ENCODE results near the gene EGLN3. TPM values are rescaled to one million over a fixed set of nuclear protein-coding genes. Genes with fewer than 3 reads are reported as not detected.

EGLN3 gene
- total and polyA plus RNA-seq, 4 donors = 1.3 to 2.3 (median 1.5) TPM

- Histone ChIP-seq H3K9ac (ENCODE audit: low read depth in 1 of 2, low read length in 2 of 2) (no peak overlapping the region), H3K9me3 (ENCODE audit: control insufficient read depth in 4 of 4, low read length in 3 of 4) (peaks cover 0 to 5% (median 0%) of the 10 kb centered on the region in 4 donors), H3K27ac (ENCODE audit: low read depth in 1 of 2, low read length in 2 of 2) (no peak overlapping the region), H3K36me3 (ENCODE audit: control insufficient read depth in 4 of 4, insufficient read depth in 3 of 4, low read depth in 1 of 4, low read length in 3 of 4) (no peaks in the 10 kb centered on the region), H3K27me3 (ENCODE audit: control insufficient read depth in 4 of 4, insufficient read depth in 4 of 4, low read length in 3 of 4) (no peaks in the 10 kb centered on the region), H3K4me3 (ENCODE audit: low read depth in 1 of 3, low read length in 3 of 3) (no peak overlapping the region), H3K4me1 (ENCODE audit: control insufficient read depth in 4 of 4, insufficient read depth in 4 of 4, low read length in 3 of 4) (peaks cover 0 to 3% (median 0%) of the 10 kb centered on the region in 4 donors)
- WGBS = 92% methylated on average over 5 of the region's 5 CpGs
- DNase-seq (ENCODE audit: low spot score) = no peak
- no peak for TF ChIP-seq MAX (IDR thresholded peaks at IDR 0.05)
- no peak for TF ChIP-seq FOXA1 (IDR thresholded peaks at IDR 0.05)
- TF ChIP-seq ZBTB33 (IDR thresholded peaks at IDR 0.05) = no peak
- no peak for TF ChIP-seq RAD21 (IDR thresholded peaks at IDR 0.05)
- TF ChIP-seq TAF1 (conservative IDR thresholded peaks at IDR 0.05) = no peak
- no peak for TF ChIP-seq ATF3 (IDR thresholded peaks at IDR 0.05)
- no peak for TF ChIP-seq GABPA (IDR thresholded peaks at IDR 0.05 in 1 of 2, conservative IDR thresholded peaks at IDR 0.05 in 1 of 2)
- TF ChIP-seq FOXA2 (IDR thresholded peaks at IDR 0.05) = no peak
- no peak for TF ChIP-seq YY1 (IDR thresholded peaks at IDR 0.05)
- no peak for TF ChIP-seq CTCF (IDR thresholded peaks at IDR 0.05; ENCODE audit: low read depth, low read length, missing input control)
- no peak for TF ChIP-seq HNF4G (IDR thresholded peaks at IDR 0.05)
- no peak for TF ChIP-seq SP1 (IDR thresholded peaks at IDR 0.05)
- no peak for TF ChIP-seq REST (IDR thresholded peaks at IDR 0.05)
- TF ChIP-seq HNF4A (conservative IDR thresholded peaks at IDR 0.05) = no peak
Measured at GRCh38 chr14:33986804-33987203, 35.9 kb upstream of the EGLN3 start.

- Histone ChIP-seq H3K27ac (ENCODE audit: low read depth in 1 of 2, low read length in 2 of 2) (no peak overlapping the region), H3K36me3 (ENCODE audit: control insufficient read depth in 4 of 4, insufficient read depth in 3 of 4, low read depth in 1 of 4, low read length in 3 of 4) (no peaks in the 10 kb centered on the region), H3K27me3 (ENCODE audit: control insufficient read depth in 4 of 4, insufficient read depth in 4 of 4, low read length in 3 of 4) (no peaks in the 10 kb centered on the region), H3K9ac (ENCODE audit: low read depth in 1 of 2, low read length in 2 of 2) (no peak overlapping the region), H3K9me3 (ENCODE audit: control insufficient read depth in 4 of 4, low read length in 3 of 4) (peaks cover 0 to 5% (median 0%) of the 10 kb centered on the region in 4 donors), H3K4me1 (ENCODE audit: control insufficient read depth in 4 of 4, insufficient read depth in 4 of 4, low read length in 3 of 4) (no peaks in the 10 kb centered on the region), H3K4me3 (ENCODE audit: low read depth in 1 of 3, low read length in 3 of 3) (no peak overlapping the region)
- 97% methylated on average over 2 of the region's 2 CpGs for WGBS
- DNase-seq (ENCODE audit: low spot score) = no peak
- TF ChIP-seq FOXA2 (IDR thresholded peaks at IDR 0.05) = no peak
- TF ChIP-seq GABPA (IDR thresholded peaks at IDR 0.05 in 1 of 2, conservative IDR thresholded peaks at IDR 0.05 in 1 of 2) = no peak
- TF ChIP-seq ATF3 (IDR thresholded peaks at IDR 0.05) = no peak
- no peak for TF ChIP-seq RXRA (IDR thresholded peaks at IDR 0.05)
- TF ChIP-seq TAF1 (conservative IDR thresholded peaks at IDR 0.05) = no peak
- TF ChIP-seq SP1 (IDR thresholded peaks at IDR 0.05) = no peak
- TF ChIP-seq NR2F2 (IDR thresholded peaks at IDR 0.05) = no peak
- TF ChIP-seq ZBTB33 (IDR thresholded peaks at IDR 0.05) = no peak
- no peak for TF ChIP-seq HNF4A (conservative IDR thresholded peaks at IDR 0.05)
- TF ChIP-seq HNF4G (IDR thresholded peaks at IDR 0.05) = no peak
- TF ChIP-seq YY1 (IDR thresholded peaks at IDR 0.05) = no peak
- TF ChIP-seq JUND (IDR thresholded peaks at IDR 0.05) = no peak
- TF ChIP-seq FOXA1 (IDR thresholded peaks at IDR 0.05) = no peak
- TF ChIP-seq REST (IDR thresholded peaks at IDR 0.05) = no peak
Measured at GRCh38 chr14:33985242-33985641, 34.4 kb upstream of the EGLN3 start.

All from liver (tissue), 9 donors.